ENCODE data around the gene GFY. TPM values are rescaled to one million over a fixed set of nuclear protein-coding genes. Genes with fewer than 3 reads are reported as not detected.

The GFY gene
- total RNA-seq, 2 experiments from 2014 or later = not detected

- Mint-ChIP-seq H3K9me3 (ENCODE audit: low read depth) (no peaks in the 10 kb centered on the region), H3K4me3 (no peak overlapping the region), H3K27me3 (no peaks in the 10 kb centered on the region), H3K27ac (no peak overlapping the region), H3K4me1 (peaks cover 10% of the 10 kb centered on the region), H3K36me3 (no peaks in the 10 kb centered on the region)
- DNase-seq (no peak), ATAC-seq (no peak)
- CTCF ChIA-PET = interaction anchor here (1.4 to 1.8 kb wide), 3 partner anchors 25 to 77 kb away, joined by 3 to 4 read pairs (median 4); no protein-coding TSS in a partner anchor
Measured at GRCh38 chr19:49396738-49397505, 28.3 kb upstream of the GFY start.

GRCh38 chr19:49398001-49398615 is 27.1 kb upstream of the GFY start:
- H3K9me3 Mint-ChIP-seq (ENCODE audit: low read depth) = no peaks in the 10 kb centered on the region
- no peak for DNase-seq
- H3K36me3 Mint-ChIP-seq = no peaks in the 10 kb centered on the region
- CTCF ChIA-PET = interaction anchor here (1.4 to 1.8 kb wide), 3 partner anchors 24 to 75 kb away, joined by 3 to 4 read pairs (median 4); no protein-coding TSS in a partner anchor
- no peak overlapping the region for H3K4me3 Mint-ChIP-seq
- ATAC-seq = no peak
- peaks cover 4% of the 10 kb centered on the region for H3K4me1 Mint-ChIP-seq
- no peaks in the 10 kb centered on the region for H3K27me3 Mint-ChIP-seq
- H3K27ac Mint-ChIP-seq = no peak overlapping the region

GRCh38 chr19:49398931-49399330 is 26.3 kb upstream of the GFY start:
- CTCF ChIA-PET = no interaction called here
- Mint-ChIP-seq H3K27me3 (no peaks in the 10 kb centered on the region), H3K4me1 (peaks cover 4% of the 10 kb centered on the region), H3K4me3 (no peak overlapping the region), H3K36me3 (no peaks in the 10 kb centered on the region), H3K9me3 (ENCODE audit: low read depth) (no peaks in the 10 kb centered on the region), H3K27ac (no peak overlapping the region)
- DNase-seq (no peak), ATAC-seq (no peak)

GRCh38 chr19:49400029-49400428 is 25.2 kb upstream of the GFY start:
- Mint-ChIP-seq H3K4me1 (peaks cover 6% of the 10 kb centered on the region), H3K4me3 (no peak overlapping the region), H3K9me3 (ENCODE audit: low read depth) (no peaks in the 10 kb centered on the region), H3K27me3 (no peaks in the 10 kb centered on the region), H3K36me3 (no peaks in the 10 kb centered on the region), H3K27ac (no peak overlapping the region)
- no peak for DNase-seq
- CTCF ChIA-PET = interaction anchor here (0.7 kb wide), 1 partner anchor 191 kb away, joined by 3 read pairs; no protein-coding TSS in a partner anchor
- ATAC-seq = no peak

GRCh38 chr19:49403404-49404187 is 21.6 kb upstream of the GFY start:
- CTCF ChIA-PET = interaction anchor here (1.0 to 1.6 kb wide), 2 partner anchors 33 to 67 kb away, joined by 3 to 5 read pairs; no protein-coding TSS in a partner anchor
- ATAC-seq = no peak
- no peaks in the 10 kb centered on the region for H3K9me3 Mint-ChIP-seq (ENCODE audit: low read depth)
- no peaks in the 10 kb centered on the region for H3K36me3 Mint-ChIP-seq
- H3K4me3 Mint-ChIP-seq = no peak overlapping the region
- H3K27ac Mint-ChIP-seq = no peak overlapping the region
- peaks cover 12% of the 10 kb centered on the region for H3K4me1 Mint-ChIP-seq
- H3K27me3 Mint-ChIP-seq = no peaks in the 10 kb centered on the region
- DNase-seq = no peak

- Mint-ChIP-seq H3K9me3 (ENCODE audit: low read depth) (no peaks in the 10 kb centered on the region), H3K36me3 (no peaks in the 10 kb centered on the region), H3K4me3 (no peak overlapping the region), H3K27ac (no peak overlapping the region), H3K4me1 (peaks cover 39% of the 10 kb centered on the region), H3K27me3 (no peaks in the 10 kb centered on the region)
- DNase-seq (no peak), ATAC-seq (no peak)
- CTCF ChIA-PET = interaction anchor here (1.4 to 2.7 kb wide), 6 partner anchors 12 to 67 kb away, joined by 3 to 11 read pairs (median 4); partner anchors contain the start of genes FLT3LG and GFY
Measured at GRCh38 chr19:49407079-49407478, 18.1 kb upstream of the GFY start.

- no peak for ATAC-seq
- CTCF ChIA-PET = interaction anchor here (1.5 to 2.7 kb wide), 4 partner anchors 11 to 66 kb away, joined by 3 to 11 read pairs (median 4); partner anchors contain the start of genes FLT3LG and GFY
- DNase-seq = no peak
- H3K4me3 Mint-ChIP-seq = no peak overlapping the region
- no peak overlapping the region for H3K27ac Mint-ChIP-seq
- H3K27me3 Mint-ChIP-seq = no peaks in the 10 kb centered on the region
- no peaks in the 10 kb centered on the region for H3K36me3 Mint-ChIP-seq
- H3K9me3 Mint-ChIP-seq (ENCODE audit: low read depth) = no peaks in the 10 kb centered on the region
- H3K4me1 Mint-ChIP-seq = peaks cover 41% of the 10 kb centered on the region
Measured at GRCh38 chr19:49407482-49408015, 17.6 kb upstream of the GFY start.

- H3K4me3 Mint-ChIP-seq = peak overlapping the region; percentile 51
- ATAC-seq (no peak), DNase-seq (no peak)
- CTCF ChIA-PET = interaction anchor here (0.5 to 2.3 kb wide), 10 partner anchors 10 to 138 kb away, joined by 3 to 11 read pairs (median 4); partner anchors contain the start of gene GFY
- H3K4me1 Mint-ChIP-seq = peaks cover 41% of the 10 kb centered on the region
- H3K36me3 Mint-ChIP-seq = no peaks in the 10 kb centered on the region
- no peaks in the 10 kb centered on the region for H3K27me3 Mint-ChIP-seq
- H3K9me3 Mint-ChIP-seq (ENCODE audit: low read depth) = no peaks in the 10 kb centered on the region
- H3K27ac Mint-ChIP-seq = peak overlapping the region; percentile 85
Measured at GRCh38 chr19:49408816-49409440, 16.3 kb upstream of the GFY start.

GRCh38 chr19:49409441-49410029 is 15.7 kb upstream of the GFY start:
- Mint-ChIP-seq H3K4me1 (peaks cover 41% of the 10 kb centered on the region), H3K36me3 (no peaks in the 10 kb centered on the region), H3K27me3 (no peaks in the 10 kb centered on the region), H3K27ac (peak overlapping the region; percentile 85), H3K9me3 (ENCODE audit: low read depth) (no peaks in the 10 kb centered on the region), H3K4me3 (peak overlapping the region; percentile 51)
- CTCF ChIA-PET = interaction anchor here (0.5 to 2.3 kb wide), 14 partner anchors 9 to 137 kb away, joined by 3 to 11 read pairs (median 4); partner anchors contain the start of gene GFY
- peak; percentile 84 for ATAC-seq
- DNase-seq = peak; percentile 72

GRCh38 chr19:49411681-49412326 is 13.4 kb upstream of the GFY start:
- CTCF ChIA-PET = interaction anchor here (0.7 to 1.6 kb wide), 4 partner anchors 10 to 213 kb away, joined by 3 to 5 read pairs (median 4); no protein-coding TSS in a partner anchor
- Mint-ChIP-seq H3K9me3 (ENCODE audit: low read depth) (no peaks in the 10 kb centered on the region), H3K27me3 (peaks cover 3% of the 10 kb centered on the region), H3K27ac (no peak overlapping the region), H3K4me3 (no peak overlapping the region), H3K36me3 (no peaks in the 10 kb centered on the region), H3K4me1 (peaks cover 39% of the 10 kb centered on the region)
- no peak for ATAC-seq
- DNase-seq = no peak

- no peak for DNase-seq
- Mint-ChIP-seq H3K27me3 (peaks cover 15% of the 10 kb centered on the region), H3K27ac (no peak overlapping the region), H3K9me3 (ENCODE audit: low read depth) (no peaks in the 10 kb centered on the region), H3K4me1 (peaks cover 31% of the 10 kb centered on the region), H3K4me3 (no peak overlapping the region), H3K36me3 (no peaks in the 10 kb centered on the region)
- CTCF ChIA-PET = interaction anchor here (1.1 to 1.4 kb wide), 3 partner anchors 9 to 57 kb away, joined by 3 to 5 read pairs (median 4); no protein-coding TSS in a partner anchor
- ATAC-seq = no peak
Measured at GRCh38 chr19:49413348-49413747, 11.8 kb upstream of the GFY start.

GRCh38 chr19:49414256-49414655 is 10.9 kb upstream of the GFY start:
- H3K4me3 Mint-ChIP-seq = no peak overlapping the region
- no peaks in the 10 kb centered on the region for H3K9me3 Mint-ChIP-seq (ENCODE audit: low read depth)
- H3K36me3 Mint-ChIP-seq = no peaks in the 10 kb centered on the region
- peaks cover 23% of the 10 kb centered on the region for H3K4me1 Mint-ChIP-seq
- no peak overlapping the region for H3K27ac Mint-ChIP-seq
- CTCF ChIA-PET = interaction anchor here (1.1 to 1.4 kb wide), 3 partner anchors 8 to 56 kb away, joined by 4 to 5 read pairs (median 5); no protein-coding TSS in a partner anchor
- ATAC-seq = no peak
- H3K27me3 Mint-ChIP-seq = peaks cover 23% of the 10 kb centered on the region
- DNase-seq = no peak
